ENCODE results near the gene OR6C4. TPM values are rescaled to one million over a fixed set of nuclear protein-coding genes. Genes with fewer than 3 reads are reported as not detected.

OR6C4 gene
- total and polyA plus RNA-seq, 2 experiments from 2014 or later = not detected

GRCh38 chr12:55548756-55549155 lies 646 bp upstream of the OR6C4 start:
- Histone ChIP-seq H3K36me3 (ENCODE audit: insufficient read depth) (no peaks in the 10 kb centered on the region; the same call in 1 of the 2 replicates), H3K9me2 (ENCODE audit: insufficient read depth) (peaks cover 17% of the 10 kb centered on the region), H2AFZ (no peak overlapping the region), H3K4me1 (ENCODE audit: insufficient read depth) (no peaks in the 10 kb centered on the region), H3K27me3 (ENCODE audit: insufficient read depth) (no peaks in the 10 kb centered on the region), H3K79me2 (replicated peaks; ENCODE audit: insufficient read depth) (no peaks in the 10 kb centered on the region), H3F3A (replicated peaks; ENCODE audit: low read depth) (no peaks in the 10 kb centered on the region), H3K4me2 (no peak overlapping the region), H4K20me1 (replicated peaks; ENCODE audit: insufficient read depth) (no peaks in the 10 kb centered on the region), H3K27ac (ENCODE audit: low read depth) (no peak overlapping the region), H3K4me3 (no peak overlapping the region)
- TF ChIP-seq ZNF331 (CRISPR knock-in tag; IDR thresholded peaks at IDR 0.05; ENCODE audit: low read depth) (no peak), STAT1 (IDR thresholded peaks at IDR 0.05; ENCODE audit: unreplicated experiment) (no peak), JUNB (IDR thresholded peaks at IDR 0.05; ENCODE audit: unreplicated experiment) (no peak), EZH2 (IDR thresholded peaks at IDR 0.05; ENCODE audit: low read depth, unreplicated experiment) (no peak), ETS1 (IDR thresholded peaks at IDR 0.05) (no peak), EZH2phosphoT487 (IDR thresholded peaks at IDR 0.05; ENCODE audit: unreplicated experiment) (no peak), CREB1 (CRISPR knock-in tag; IDR thresholded peaks at IDR 0.05; ENCODE audit: low read depth) (no peak), ZNF114 (CRISPR knock-in tag; IDR thresholded peaks at IDR 0.05) (no peak), POLR2AphosphoS5 (IDR thresholded peaks at IDR 0.05; ENCODE audit: low read depth) (no peak)
- TF ChIP-seq, protein P1, sequence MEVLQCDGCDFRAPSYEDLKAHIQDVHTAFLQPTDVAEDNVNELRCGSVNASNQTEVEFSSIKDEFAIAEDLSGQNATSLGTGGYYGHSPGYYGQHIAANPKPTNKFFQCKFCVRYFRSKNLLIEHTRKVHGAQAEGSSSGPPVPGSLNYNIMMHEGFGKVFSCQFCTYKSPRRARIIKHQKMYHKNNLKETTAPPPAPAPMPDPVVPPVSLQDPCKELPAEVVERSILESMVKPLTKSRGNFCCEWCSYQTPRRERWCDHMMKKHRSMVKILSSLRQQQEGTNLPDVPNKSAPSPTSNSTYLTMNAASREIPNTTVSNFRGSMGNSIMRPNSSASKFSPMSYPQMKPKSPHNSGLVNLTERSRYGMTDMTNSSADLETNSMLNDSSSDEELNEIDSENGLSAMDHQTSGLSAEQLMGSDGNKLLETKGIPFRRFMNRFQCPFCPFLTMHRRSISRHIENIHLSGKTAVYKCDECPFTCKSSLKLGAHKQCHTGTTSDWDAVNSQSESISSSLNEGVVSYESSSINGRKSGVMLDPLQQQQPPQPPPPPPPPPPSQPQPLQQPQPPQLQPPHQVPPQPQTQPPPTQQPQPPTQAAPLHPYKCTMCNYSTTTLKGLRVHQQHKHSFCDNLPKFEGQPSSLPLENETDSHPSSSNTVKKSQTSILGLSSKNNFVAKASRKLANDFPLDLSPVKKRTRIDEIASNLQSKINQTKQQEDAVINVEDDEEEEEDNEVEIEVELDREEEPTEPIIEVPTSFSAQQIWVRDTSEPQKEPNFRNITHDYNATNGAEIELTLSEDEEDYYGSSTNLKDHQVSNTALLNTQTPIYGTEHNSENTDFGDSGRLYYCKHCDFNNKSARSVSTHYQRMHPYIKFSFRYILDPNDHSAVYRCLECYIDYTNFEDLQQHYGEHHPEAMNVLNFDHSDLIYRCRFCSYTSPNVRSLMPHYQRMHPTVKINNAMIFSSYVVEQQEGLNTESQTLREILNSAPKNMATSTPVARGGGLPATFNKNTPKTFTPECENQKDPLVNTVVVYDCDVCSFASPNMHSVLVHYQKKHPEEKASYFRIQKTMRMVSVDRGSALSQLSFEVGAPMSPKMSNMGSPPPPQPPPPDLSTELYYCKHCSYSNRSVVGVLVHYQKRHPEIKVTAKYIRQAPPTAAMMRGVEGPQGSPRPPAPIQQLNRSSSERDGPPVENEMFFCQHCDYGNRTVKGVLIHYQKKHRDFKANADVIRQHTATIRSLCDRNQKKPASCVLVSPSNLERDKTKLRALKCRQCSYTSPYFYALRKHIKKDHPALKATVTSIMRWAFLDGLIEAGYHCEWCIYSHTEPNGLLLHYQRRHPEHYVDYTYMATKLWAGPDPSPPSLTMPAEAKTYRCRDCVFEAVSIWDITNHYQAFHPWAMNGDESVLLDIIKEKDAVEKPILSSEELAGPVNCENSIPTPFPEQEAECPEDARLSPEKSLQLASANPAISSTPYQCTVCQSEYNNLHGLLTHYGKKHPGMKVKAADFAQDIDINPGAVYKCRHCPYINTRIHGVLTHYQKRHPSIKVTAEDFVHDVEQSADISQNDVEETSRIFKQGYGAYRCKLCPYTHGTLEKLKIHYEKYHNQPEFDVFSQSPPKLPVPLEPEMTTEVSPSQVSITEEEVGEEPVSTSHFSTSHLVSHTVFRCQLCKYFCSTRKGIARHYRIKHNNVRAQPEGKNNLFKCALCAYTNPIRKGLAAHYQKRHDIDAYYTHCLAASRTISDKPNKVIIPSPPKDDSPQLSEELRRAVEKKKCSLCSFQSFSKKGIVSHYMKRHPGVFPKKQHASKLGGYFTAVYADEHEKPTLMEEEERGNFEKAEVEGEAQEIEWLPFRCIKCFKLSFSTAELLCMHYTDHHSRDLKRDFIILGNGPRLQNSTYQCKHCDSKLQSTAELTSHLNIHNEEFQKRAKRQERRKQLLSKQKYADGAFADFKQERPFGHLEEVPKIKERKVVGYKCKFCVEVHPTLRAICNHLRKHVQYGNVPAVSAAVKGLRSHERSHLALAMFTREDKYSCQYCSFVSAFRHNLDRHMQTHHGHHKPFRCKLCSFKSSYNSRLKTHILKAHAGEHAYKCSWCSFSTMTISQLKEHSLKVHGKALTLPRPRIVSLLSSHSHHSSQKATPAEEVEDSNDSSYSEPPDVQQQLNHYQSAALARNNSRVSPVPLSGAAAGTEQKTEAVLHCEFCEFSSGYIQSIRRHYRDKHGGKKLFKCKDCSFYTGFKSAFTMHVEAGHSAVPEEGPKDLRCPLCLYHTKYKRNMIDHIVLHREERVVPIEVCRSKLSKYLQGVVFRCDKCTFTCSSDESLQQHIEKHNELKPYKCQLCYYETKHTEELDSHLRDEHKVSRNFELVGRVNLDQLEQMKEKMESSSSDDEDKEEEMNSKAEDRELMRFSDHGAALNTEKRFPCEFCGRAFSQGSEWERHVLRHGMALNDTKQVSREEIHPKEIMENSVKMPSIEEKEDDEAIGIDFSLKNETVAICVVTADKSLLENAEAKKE (CRISPR knock-in tag; IDR thresholded peaks at IDR 0.05) = no peak
- TF ChIP-seq, protein P2, sequence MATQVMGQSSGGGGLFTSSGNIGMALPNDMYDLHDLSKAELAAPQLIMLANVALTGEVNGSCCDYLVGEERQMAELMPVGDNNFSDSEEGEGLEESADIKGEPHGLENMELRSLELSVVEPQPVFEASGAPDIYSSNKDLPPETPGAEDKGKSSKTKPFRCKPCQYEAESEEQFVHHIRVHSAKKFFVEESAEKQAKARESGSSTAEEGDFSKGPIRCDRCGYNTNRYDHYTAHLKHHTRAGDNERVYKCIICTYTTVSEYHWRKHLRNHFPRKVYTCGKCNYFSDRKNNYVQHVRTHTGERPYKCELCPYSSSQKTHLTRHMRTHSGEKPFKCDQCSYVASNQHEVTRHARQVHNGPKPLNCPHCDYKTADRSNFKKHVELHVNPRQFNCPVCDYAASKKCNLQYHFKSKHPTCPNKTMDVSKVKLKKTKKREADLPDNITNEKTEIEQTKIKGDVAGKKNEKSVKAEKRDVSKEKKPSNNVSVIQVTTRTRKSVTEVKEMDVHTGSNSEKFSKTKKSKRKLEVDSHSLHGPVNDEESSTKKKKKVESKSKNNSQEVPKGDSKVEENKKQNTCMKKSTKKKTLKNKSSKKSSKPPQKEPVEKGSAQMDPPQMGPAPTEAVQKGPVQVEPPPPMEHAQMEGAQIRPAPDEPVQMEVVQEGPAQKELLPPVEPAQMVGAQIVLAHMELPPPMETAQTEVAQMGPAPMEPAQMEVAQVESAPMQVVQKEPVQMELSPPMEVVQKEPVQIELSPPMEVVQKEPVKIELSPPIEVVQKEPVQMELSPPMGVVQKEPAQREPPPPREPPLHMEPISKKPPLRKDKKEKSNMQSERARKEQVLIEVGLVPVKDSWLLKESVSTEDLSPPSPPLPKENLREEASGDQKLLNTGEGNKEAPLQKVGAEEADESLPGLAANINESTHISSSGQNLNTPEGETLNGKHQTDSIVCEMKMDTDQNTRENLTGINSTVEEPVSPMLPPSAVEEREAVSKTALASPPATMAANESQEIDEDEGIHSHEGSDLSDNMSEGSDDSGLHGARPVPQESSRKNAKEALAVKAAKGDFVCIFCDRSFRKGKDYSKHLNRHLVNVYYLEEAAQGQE (IDR thresholded peaks at IDR 0.05; ENCODE audit: unreplicated experiment) = no peak
- TF ChIP-seq, protein P3, sequence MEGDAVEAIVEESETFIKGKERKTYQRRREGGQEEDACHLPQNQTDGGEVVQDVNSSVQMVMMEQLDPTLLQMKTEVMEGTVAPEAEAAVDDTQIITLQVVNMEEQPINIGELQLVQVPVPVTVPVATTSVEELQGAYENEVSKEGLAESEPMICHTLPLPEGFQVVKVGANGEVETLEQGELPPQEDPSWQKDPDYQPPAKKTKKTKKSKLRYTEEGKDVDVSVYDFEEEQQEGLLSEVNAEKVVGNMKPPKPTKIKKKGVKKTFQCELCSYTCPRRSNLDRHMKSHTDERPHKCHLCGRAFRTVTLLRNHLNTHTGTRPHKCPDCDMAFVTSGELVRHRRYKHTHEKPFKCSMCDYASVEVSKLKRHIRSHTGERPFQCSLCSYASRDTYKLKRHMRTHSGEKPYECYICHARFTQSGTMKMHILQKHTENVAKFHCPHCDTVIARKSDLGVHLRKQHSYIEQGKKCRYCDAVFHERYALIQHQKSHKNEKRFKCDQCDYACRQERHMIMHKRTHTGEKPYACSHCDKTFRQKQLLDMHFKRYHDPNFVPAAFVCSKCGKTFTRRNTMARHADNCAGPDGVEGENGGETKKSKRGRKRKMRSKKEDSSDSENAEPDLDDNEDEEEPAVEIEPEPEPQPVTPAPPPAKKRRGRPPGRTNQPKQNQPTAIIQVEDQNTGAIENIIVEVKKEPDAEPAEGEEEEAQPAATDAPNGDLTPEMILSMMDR (conservative IDR thresholded peaks at IDR 0.05; ENCODE audit: low read depth in 2 of 2) = no peak
- no peak overlapping the region for H3K27ac Mint-ChIP-seq
- H3K27me3 Mint-ChIP-seq (ENCODE audit: insufficient read depth, low read depth, poor library complexity) = peaks cover 4% of the 10 kb centered on the region
- H3K36me3 Mint-ChIP-seq (ENCODE audit: low read depth) = peaks cover 2% of the 10 kb centered on the region; the same call in 2 of the 3 replicates
- DNase-seq (ENCODE audit: low spot score) (no peak), ATAC-seq (no peak)
- H3K9me3 Mint-ChIP-seq = peaks cover 29% of the 10 kb centered on the region
- no peak overlapping the region for H3K4me3 Mint-ChIP-seq
- H3K4me1 Mint-ChIP-seq = no peaks in the 10 kb centered on the region
